Measurements from ENCODE around the gene BMPR2.
"Not testable (repeated sequence)": the region's sequence is repeated elsewhere in the genome, so short reads cannot be mapped to it uniquely, and the experiment has no call there.

Gene BMPR2

DNA sequence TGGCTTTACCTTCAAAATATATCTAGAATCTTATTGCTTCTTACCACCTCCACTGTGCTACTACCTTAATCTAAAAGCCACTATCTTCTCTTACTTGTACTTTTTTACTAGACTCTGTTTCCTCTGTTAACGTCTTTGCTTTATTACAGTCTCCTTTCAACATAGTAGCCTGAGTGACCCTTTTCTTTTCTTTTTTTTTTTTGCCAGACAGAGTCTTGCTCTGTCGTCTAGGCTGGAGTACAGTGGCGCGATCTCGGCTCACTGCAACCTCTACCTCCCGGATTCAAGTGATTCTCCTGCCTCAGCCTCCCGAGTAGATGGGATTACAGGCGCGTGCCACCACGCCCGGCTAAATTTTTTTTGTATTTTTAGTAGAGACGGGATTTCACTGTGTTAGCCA is 10.4 kb downstream of the BMPR2 start:
- not testable (repeated sequence) for DNase-seq

DNA sequence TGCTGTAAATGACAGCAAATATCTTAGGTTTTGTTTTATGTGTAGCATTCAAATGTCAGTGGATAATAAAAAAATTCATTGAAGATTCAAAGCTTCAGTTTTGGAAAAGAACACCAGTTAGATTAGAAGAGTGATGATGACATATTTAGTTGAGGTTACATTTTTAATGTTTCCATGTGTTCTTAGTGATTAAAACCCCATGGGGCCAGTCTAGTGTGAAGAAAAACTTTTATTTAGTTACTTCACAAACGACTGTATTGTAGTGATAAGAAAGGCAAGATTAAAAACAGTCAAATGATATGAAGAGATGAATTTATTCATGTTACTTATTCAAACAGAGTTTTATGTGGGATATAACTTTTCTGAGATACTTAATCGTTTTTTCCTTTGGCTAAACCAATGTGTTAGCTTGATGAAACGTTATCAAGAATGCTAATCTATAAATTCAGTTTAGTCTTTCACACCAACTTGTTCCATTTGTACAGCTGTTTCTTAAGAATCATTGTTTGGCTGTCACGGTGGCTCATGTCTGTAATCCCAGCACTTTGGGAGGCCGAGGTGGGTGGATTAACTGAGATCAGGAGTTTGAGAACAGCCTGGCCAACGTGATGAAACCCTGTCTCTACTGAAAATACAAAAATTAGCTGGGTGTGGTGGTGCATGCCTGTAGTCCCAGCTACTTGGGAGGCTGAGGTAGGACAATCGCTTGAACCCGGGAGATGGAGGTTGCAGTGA is 11.6 kb downstream of the BMPR2 start:
- no peak for DNase-seq

DNA sequence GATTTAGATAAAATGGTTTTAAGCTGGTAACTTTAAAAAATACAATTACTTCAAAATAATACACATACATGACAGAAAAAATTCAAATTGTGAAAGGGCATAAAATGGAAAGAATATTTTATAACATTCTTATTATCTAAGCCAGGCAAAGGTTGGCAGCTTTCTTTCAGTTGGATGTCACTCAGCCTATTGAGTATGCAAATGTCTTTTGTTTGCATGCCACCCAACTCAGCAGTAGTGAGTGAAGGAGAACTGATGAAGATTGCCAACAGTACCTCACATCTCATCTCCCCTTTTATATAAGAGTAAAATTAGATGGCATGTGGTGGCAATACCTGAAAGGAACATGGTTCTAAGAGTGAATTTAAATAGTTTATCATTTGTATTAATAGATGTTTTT is 24.8 kb downstream of the BMPR2 start:
- no peak for DNase-seq

DNA sequence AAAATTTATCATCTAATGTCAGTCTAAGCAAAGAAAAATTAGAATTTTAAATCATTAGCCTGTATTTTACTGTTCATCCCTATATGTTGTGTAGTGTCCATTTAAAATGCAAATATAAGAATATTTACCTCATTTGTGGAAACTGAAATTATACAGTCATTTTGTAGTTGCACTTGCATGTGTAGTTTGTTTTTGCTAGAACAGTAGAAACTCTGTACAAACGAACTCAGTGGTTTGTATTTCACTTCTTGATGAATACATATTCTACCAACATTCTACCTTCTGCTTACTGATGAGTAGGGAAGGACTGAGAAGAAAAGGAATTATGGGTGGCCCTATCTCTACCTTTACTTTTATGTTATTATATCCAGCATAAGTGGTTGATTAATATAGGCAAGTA is 29.7 kb downstream of the BMPR2 start:
- DNase-seq: no peak

DNA sequence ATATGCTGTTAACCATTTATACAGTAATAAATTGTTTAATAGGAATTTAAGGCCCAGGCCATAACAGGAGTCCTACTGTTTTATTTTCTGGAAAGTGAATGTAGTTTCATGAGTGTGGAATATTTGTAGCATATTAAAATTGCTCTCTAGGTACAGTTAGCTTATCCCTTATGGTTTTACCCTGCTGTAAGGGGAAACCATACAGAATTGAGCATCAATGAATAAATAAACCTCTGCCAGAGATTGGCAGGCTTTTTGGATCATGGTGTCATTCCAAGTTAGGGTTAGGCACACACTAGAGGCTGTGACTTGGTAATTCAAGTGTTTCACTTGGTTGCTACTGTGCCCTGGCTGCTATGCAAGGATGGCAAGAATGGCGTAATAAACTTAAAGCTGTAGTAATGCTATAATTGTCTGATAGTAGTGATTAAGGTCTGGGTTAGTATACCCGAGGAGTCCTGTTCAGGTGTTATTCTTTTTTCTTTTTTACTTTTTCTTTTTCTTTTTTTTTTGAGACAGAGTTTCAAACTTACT is 30.4 kb downstream of the BMPR2 start:
- DNase-seq: no peak

DNA sequence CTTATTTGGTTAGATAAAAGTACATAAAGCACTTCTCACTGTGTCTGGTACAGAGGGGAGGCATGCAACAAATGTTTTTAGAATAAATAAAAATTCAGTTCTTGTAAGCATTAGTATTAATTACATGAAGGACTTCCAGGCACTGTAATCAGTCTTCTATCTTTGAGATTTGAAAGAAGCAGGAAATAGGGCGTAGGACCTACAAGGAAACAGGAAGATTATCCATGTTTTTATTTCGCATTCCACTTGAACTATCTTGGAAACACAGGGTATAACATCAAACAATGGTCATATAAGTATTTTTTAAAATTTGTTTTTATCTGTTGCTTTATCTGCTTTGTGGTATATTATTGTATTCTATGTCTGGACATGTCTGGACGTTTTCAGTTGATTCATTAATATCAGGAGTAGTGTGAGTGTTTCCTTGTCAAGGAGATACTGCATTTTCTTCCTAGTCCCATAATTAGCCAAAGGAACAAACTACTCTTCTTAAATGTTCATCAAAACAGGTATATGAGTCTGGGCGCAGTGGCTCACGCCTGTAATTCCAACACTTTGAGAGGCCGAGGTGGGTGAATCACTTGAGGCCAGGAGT is 32.5 kb downstream of the BMPR2 start:
- DNase-seq: no peak

DNA sequence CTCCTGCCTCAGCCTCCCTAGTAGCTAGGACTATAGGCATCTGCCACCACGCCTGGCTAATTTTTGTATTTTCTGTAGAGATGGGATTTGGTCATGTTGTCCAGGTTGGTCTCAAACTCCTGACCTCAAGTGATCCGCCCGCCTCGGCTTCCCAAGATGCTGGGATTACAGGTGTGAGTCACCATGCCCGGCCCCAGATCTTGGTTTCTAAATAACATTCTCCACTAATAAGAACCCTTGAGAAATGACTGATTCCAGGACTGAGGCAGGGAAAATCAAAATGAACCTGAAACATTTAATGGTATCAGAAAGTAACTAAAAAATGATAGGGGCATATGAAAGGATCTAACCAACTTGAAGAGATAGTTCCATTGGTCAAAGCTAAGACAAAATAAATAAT is 34.0 kb downstream of the BMPR2 start:
- no peak for DNase-seq

DNA sequence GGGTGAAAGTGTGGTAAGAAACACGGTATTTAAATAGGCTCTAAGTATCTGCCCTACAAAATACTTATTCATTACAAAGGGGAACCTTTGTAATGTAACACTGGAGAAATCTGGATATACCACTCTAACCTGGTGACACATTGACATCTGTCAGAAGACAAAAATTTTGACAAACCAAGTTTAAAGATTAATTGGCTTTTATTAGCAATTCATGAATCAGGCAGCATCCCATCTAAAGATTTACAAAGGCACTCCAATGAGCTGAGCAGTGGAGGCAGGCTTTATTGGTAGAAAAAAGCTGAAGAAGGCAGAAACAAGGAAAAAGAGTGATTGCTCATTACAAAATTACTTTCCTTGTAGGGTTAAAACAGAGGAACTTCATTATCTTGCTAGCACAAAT is 35.0 kb downstream of the BMPR2 start:
- no peak for DNase-seq

DNA sequence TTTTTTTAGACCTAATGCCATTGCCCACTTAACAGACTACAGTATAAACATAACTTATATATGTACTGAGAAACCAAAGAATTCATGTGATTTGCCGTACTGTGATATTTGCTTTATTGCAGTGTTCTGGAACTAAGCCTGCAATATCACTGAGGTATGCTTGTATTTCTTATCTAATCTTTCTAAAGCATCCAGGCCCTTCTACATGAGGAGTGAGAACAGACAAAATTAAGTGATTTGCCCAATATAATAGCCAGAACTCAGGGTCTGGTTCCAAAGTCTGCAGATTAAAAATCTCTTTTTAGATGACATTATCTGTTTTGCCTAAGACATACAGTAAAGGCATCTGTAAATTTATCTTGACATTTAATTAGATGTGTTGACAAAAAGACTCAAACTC is 41.9 kb downstream of the BMPR2 start:
- no peak for DNase-seq

DNA sequence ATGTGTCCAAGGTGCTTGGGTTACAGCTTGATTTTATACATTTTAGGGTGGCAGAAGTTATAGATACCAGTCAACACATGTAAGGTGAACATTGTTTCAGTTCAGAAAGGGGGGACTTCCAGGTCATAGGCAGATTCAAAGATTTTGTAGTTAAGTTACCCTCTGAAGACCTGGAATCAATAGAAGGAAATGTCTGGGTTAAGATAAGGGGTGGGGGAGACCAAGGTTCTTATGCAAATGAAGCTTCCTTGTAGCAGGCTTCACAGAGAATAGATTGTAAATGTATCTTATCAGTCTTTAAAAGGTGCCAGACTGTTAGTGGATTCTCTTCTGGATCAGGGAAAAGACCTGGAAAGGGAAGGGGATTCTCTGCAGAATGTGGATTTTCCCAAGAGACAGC is 42.4 kb downstream of the BMPR2 start:
- DNase-seq: no peak

DNA sequence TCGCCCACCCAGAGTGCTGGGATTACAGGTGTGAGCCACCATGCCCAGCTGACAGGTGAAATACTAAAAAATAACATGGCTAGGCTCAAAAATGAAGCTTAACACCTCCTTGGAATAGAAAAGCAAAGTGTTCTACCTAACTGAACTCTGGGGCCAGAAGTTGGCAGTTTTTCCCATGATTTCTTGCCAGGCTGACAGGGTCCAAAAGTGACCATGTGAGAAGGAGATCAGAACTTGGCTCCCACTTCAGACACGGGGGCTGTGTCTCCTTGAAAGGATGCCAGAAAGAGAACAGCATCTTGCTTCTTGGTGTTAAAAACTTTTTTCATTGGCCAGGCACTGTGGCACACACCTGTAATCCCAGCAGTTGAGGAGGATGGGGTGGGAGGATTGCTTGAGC is 47.0 kb downstream of the BMPR2 start:
- no peak for DNase-seq

DNA sequence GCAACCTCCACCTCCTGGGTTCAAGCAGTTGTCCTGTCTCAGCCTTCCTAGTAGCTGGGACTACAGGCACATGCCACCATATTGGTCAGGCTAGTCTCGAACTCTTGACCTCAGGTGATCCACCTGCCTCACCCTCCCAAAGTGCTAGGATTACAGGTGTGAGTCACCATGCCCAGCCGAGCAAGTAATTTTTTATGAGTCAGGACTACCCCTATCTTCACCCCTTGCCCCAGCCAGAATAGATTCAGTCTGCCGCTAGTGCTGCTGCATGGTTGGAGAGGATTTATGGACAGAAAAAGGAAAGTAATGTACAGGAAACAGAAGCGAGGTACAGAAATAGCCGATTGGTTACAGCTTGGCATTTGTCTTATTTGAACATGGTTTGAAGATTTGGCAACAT is 48.9 kb downstream of the BMPR2 start:
- no peak for DNase-seq

DNA sequence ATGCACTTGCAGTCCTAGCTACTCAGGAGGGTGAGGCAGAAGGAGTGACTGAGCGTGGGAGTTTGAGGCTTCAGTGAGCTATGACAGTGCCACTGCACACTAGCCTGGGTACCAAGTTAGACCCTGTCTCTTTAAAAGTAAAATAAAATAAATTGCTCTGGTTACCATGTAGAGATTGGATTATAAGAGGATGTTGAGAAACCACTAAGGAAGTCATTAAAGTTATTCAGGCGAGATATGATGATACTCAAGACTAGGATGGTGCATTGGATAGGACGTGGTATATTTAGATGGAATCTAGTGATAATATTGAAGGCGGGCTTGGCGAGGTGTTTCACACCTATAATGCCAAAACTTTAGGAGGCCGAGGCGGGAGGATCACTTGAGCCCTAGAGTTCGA is 50.6 kb downstream of the BMPR2 start:
- no peak for DNase-seq

DNA sequence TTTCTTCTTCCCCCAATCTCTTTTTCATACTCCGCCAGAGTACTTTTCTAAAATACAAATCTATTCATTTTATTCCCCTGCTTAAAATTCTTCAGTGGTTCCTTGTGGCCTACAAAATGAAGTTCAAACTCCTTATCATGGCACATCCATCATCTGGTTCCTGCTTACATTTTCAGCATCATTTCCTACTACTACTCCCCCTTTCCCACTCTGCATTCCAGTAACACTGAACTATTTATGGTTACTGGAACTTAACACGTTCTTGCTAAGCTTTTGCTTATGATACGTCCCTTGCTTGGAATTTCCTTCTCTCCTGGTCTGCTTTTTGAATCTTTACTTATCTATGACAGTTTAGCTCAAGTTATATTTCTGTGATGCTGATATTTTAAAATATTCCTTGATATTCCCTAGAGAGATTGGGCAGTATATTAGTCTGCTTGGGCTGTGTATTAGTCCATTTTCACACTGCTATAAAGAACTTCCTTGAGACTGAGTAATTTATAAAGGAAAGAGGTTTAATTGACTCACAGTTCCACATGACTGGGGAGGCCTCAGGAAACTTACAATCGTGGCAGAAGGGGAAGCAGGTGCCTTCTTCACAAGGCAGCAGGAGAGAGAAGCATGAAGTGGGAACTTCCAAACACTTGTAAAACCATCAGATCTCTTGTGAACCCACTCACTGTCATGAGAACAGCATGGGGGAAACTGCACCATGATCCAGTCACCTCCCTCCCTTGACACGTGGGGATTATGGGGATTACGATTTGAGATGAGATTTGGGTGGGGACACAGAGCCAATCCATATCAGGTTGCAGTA is 53.2 kb downstream of the BMPR2 start:
- DNase-seq: no peak

DNA sequence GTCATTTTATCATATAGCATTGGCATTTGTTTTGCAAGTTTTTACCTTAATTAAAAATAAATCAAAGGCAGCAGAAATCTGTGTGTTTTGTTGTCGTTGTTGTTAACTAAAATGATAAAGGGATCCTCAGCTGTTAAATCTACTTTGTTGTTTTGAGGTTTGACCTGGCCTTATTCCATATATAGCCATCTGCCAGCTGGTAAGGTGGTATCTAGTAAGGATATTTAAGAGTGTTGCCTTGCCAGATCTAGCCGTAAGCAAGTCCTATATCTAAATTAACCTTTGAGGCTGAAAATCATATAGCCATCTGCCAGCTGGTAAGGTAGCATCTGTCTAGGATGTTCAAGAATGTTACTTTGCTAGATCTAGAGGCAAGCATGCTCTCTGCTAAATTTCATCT is 56.6 kb downstream of the BMPR2 start:
- DNase-seq: no peak

DNA sequence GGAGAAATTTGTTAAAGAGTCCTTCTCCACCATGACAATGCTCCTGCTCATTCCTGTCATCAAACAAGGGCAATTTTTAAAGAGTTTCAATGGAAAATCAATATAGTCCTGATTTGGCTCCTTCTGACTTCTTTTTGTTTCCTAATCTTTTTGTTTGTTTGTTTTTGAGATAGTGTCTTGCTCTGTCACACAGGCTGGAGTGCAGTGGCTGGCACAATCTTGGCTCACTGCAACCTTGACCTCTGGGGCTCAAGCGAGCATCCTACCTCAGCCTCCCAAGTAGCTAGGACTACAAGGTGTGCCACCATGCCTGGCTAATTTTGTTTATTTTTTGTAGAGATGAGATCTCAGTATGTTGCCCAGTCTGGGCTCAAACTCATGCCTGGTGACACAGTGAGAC is 58.3 kb downstream of the BMPR2 start:
- DNase-seq: no peak

DNA sequence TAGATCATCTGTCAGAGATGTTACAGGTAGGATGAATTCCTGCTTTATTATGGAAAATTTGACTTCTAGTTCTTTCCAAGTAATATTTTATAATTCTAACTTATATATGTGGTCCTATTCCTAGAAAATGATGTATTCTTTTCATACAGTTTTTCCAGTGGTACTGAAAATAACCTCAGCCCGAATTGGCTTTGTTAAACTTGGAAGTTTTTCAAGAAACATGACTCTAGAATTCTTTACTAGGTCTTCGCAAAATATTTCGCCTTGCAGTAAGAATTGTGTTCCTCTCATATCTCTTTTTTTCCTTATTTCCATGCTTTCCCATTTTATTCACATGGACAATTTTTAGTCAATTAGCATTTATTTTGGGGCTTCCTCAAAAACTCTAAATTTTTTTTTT is 60.5 kb downstream of the BMPR2 start:
- no peak for DNase-seq

DNA sequence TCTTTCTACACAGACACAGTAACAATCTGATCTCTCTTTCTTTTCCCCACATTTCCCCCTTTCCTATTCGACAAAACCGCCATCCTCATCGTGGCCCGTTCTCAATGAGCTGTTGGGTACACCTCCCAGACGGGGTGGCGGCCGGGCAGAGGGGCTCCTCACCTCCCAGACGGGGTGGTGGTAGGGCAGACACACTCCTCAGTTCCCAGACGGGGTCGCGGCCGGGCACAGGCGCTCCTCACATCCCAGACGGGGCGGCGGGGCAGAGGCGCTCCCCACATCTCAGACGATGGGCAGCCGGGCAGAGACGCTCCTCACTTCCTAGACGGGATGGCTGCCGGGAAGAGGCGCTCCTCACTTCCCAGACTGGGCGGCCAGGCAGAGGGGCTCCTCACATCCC is 64.0 kb downstream of the BMPR2 start:
- not testable (repeated sequence) for DNase-seq

DNA sequence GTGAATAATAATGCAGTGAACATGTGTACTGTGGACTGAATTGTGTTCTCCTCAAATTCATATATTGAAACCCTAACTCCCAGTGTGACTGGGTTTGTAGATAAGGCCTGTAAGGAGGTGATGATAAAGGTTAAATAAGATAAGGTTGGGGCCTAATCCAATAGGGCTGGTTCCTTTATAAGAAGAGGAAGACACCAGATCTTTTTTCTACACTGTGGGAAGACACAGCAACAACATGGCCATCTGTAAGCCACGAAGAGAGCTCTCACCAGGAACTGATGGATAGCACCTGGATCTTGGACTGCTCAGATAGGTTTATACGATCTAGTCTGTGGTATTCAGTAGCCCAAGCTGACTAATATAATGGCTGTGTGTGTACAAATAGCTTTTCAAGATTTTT is 66.8 kb downstream of the BMPR2 start:
- DNase-seq: no peak

DNA sequence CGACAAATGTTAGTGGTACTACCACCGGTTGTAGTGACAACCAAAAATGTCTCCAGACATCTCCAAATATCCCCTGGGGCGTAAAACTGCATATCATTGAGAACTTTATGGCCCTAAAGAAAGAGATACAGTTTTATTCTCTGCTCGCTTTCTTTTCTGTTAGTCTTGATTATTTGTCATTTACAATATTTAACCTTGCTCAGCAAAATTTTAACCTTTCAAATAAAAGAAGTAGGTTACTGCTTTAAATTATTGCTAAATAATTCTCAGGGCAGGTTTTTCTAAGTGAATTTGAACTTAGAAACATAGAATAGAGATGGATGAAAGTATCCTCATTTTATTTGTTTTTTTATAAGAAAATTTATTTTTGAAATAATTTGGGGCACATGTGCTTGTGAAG is 67.9 kb downstream of the BMPR2 start:
- DNase-seq: no peak

DNA sequence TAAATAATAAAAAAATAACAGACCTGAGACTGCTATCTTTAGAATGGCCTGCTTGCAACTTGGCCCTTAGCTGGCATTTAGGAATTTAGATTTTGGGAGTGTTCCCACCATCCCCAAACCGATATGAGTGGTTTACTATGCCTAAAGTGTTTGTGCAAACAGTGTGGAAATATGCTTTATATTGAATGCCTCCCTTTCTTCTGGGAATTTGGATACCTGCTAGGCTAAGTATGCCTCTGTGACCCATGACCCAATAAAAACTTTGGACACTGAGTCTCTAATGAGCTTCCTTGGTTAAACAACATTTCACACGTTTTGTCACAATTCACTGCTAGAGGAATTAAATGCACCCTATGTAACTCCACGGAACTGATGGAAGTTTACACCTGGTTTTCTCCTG is 73.2 kb downstream of the BMPR2 start:
- DNase-seq: no peak

DNA sequence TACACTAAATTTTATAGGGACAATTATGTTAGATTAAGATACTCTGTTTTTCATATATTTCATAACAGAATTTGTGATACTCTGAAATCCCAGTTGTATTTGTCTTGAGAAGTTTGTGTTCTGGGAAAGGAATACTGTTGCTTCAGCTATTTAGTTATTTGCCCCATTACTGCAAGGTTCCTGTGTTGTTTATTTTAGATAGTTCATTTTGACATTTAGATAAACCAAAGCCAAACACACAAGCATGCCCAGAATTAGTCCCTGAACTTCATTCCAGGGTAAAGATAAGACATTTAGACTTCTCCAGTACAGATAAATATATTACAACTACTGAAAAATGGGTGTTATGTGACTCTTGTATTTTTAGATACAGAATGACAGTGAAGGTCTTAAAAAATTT is 74.7 kb downstream of the BMPR2 start:
- DNase-seq: no peak

DNA sequence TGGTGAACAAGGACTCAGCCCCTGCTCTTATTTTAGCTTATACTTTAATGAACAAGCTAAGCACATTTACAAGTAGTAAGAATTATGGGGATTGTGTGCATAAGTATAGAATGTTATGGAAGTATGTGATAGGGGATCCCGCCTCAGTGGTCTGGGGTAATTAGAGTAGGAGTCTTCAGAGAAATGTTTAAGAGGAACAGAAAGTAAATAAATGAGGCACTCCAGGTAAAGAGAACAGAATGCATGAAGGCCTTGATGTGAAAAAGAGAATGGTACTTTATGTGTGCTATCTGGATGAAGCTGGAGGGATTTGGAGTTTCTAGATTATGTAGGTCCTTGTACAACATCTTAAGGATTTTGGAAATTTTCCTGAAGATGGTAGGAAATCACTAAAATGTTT is 76.6 kb downstream of the BMPR2 start:
- no peak for DNase-seq

DNA sequence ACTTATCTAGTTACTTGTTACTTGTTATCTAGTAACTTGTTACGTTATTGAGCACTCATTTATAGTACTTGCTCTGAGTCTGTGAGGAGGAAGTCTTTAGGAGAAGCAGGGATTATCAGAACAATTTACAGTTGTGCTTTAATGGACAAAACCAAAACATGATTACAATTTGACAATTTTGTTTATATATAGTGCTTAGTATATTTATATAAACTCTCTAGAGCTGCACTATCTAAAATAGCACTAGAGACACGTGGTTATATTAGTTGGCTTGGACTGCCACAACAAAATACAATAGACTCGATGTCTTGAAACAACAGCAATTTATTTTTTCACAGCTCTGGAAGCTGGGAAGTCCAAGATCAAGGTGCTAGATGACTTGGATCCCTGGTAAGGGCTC is 78.4 kb downstream of the BMPR2 start:
- no peak for DNase-seq
